H9 (cell line): ENCODE results near the gene SLC23A3. TPM values are rescaled to one million over a fixed set of nuclear protein-coding genes. Genes with fewer than 3 reads are reported as not detected.

ENCODE experiments used
- DNase-seq: peaks from one replicate; pipeline ENCODE4 v3.0.0-alpha.2; 2017
- H2AFZ ChIP-seq: one replicate; pipeline ENCODE4 v1.6.1; 2013; ENCODE audit warnings: mild to moderate bottlenecking, low read length, control low read depth, moderate library complexity
- H2AK5ac ChIP-seq: 2 replicates; pipeline ENCODE4 v1.6.1; 2013; ENCODE audit warnings: low read length, control low read depth, mixed read lengths; ENCODE audit not compliant: insufficient read length
- H2BK120ac ChIP-seq: one replicate; pipeline ENCODE4 v1.6.1; 2013; ENCODE audit warnings: low read depth, mild to moderate bottlenecking, low read length, control low read depth, inconsistent platforms; ENCODE audit not compliant: poor library complexity, severe bottlenecking
- H2BK12ac ChIP-seq: 2 replicates; pipeline ENCODE4 v1.6.1; 2013; ENCODE audit warnings: low read length, control low read depth, mixed read lengths, low read depth; ENCODE audit not compliant: insufficient read length
- H2BK15ac ChIP-seq: 2 replicates; pipeline ENCODE4 v1.6.1; 2013; ENCODE audit warnings: low read depth, low read length, control low read depth
- H2BK20ac ChIP-seq: one replicate; pipeline ENCODE4 v1.6.1; 2013; ENCODE audit warnings: low read depth, mild to moderate bottlenecking, low read length, control low read depth, inconsistent platforms; ENCODE audit not compliant: poor library complexity, severe bottlenecking
- H2BK5ac ChIP-seq: 2 replicates; pipeline ENCODE4 v1.6.1; 2013; ENCODE audit warnings: low read length, control low read depth, mixed read lengths; ENCODE audit not compliant: insufficient read length
- H3K14ac ChIP-seq: 2 replicates; pipeline ENCODE4 v1.6.1; 2013; ENCODE audit warnings: low read length, control low read depth; ENCODE audit not compliant: insufficient read depth
- H3K18ac ChIP-seq: 2 replicates; pipeline ENCODE4 v1.6.1; 2013; ENCODE audit warnings: low read depth, mild to moderate bottlenecking, mixed read lengths, low read length, control low read depth; ENCODE audit not compliant: insufficient read length
- H3K23ac ChIP-seq: 2 replicates; pipeline ENCODE4 v1.6.1; 2013; ENCODE audit warnings: low read length, control low read depth, mixed read lengths, low read depth; ENCODE audit not compliant: insufficient read length
- H3K23me2 ChIP-seq: 2 replicates; pipeline ENCODE4 v1.6.1; 2013; ENCODE audit warnings: low read depth, mild to moderate bottlenecking, mixed read lengths, low read length, control low read depth; ENCODE audit not compliant: insufficient read length, poor library complexity, severe bottlenecking
- H3K27ac ChIP-seq: 2 replicates; pipeline ENCODE4 v1.5.1; 2013; ENCODE audit warnings: low read length, control low read depth, mixed read lengths, low read depth; ENCODE audit not compliant: insufficient read length
- H3K27me3 ChIP-seq: 2 replicates; pipeline ENCODE4 v1.6.1; 2013; ENCODE audit warnings: low read length, control low read depth, inconsistent platforms; ENCODE audit not compliant: insufficient read depth
- H3K4ac ChIP-seq: 2 replicates; pipeline ENCODE4 v1.6.1; 2013; ENCODE audit warnings: low read depth, mild to moderate bottlenecking, control low read depth, inconsistent platforms, low read length, moderate library complexity
- H3K4me1 ChIP-seq: 2 replicates; pipeline ENCODE4 v1.6.1; 2013; ENCODE audit warnings: low read length, control low read depth, inconsistent platforms; ENCODE audit not compliant: insufficient read depth
- H3K4me2 ChIP-seq: 2 replicates; pipeline ENCODE4 v1.6.1; 2013; ENCODE audit warnings: low read length, control low read depth, mixed read lengths; ENCODE audit not compliant: insufficient read length, insufficient read depth
- H3K56ac ChIP-seq: 2 replicates; pipeline ENCODE4 v1.6.1; 2013; ENCODE audit warnings: low read depth, mild to moderate bottlenecking, mixed read lengths, low read length, control low read depth; ENCODE audit not compliant: insufficient read length
- H3K79me1 ChIP-seq: 2 replicates; pipeline ENCODE4 v1.6.1; 2013; ENCODE audit warnings: low read depth, mild to moderate bottlenecking, moderate library complexity, low read length, control low read depth, inconsistent platforms; ENCODE audit not compliant: insufficient read depth, poor library complexity, severe bottlenecking
- H3K79me2 ChIP-seq: 2 replicates; pipeline ENCODE4 v1.6.1; 2013; ENCODE audit warnings: low read length, control low read depth, inconsistent platforms; ENCODE audit not compliant: insufficient read depth
- H3K9ac ChIP-seq: 2 replicates; pipeline ENCODE4 v1.6.1; 2013; ENCODE audit warnings: low read length, control low read depth, mixed read lengths; ENCODE audit not compliant: insufficient read length; ENCODE audit errors: extremely low read depth
- H3K9me3 ChIP-seq: one replicate; pipeline ENCODE4 v1.6.1; 2013; ENCODE audit warnings: low read depth, low read length, inconsistent platforms; ENCODE audit not compliant: control insufficient read depth
- H3T11ph ChIP-seq: one replicate; pipeline ENCODE4 v1.6.1; 2013; ENCODE audit warnings: mild to moderate bottlenecking, low read length, control low read depth, inconsistent platforms
- H4K20me1 ChIP-seq: one replicate; pipeline ENCODE4 v1.6.1; 2013; ENCODE audit not compliant: control insufficient read depth, insufficient read length, insufficient read depth
- H4K5ac ChIP-seq: 2 replicates; pipeline ENCODE4 v1.6.1; 2013; ENCODE audit warnings: low read depth, mild to moderate bottlenecking, mixed read lengths, low read length, control low read depth; ENCODE audit not compliant: insufficient read length
- H4K8ac ChIP-seq: replicated peaks from 2 replicates; pipeline ENCODE4 v1.6.1; 2013; ENCODE audit warnings: low read length, control low read depth, mixed read lengths, low read depth; ENCODE audit not compliant: insufficient read length
- H4K91ac ChIP-seq: 2 replicates; pipeline ENCODE4 v1.6.1; 2013; ENCODE audit warnings: low read depth, mild to moderate bottlenecking, moderate library complexity, mixed read lengths, low read length, control low read depth; ENCODE audit not compliant: insufficient read length
- H3K27ac Mint-ChIP-seq, 3 experiments: 2 replicates in 2 of 3; 3 replicates in 1 of 3; pipeline ENCODE4 v1.8.0; 2020 to 2021; ENCODE audit warnings: mixed read lengths in 3 of 3, mild to moderate bottlenecking in 1 of 3, moderate library complexity in 1 of 3
- H3K27me3 Mint-ChIP-seq: 2 replicates; pipeline ENCODE4 v1.8.0; 2021; ENCODE audit warnings: low read depth, mild to moderate bottlenecking, moderate library complexity, mixed read lengths
- H3K36me3 Mint-ChIP-seq, 3 experiments: 2 replicates in 2 of 3; 3 replicates in 1 of 3; pipeline ENCODE4 v1.8.0; 2020 to 2021; ENCODE audit warnings: low read depth in 3 of 3, mixed read lengths in 3 of 3; ENCODE audit not compliant: insufficient read depth in 1 of 3
- H3K4me1 Mint-ChIP-seq, 2 experiments: 2 replicates each; pipeline ENCODE4 v1.8.0; 2020; ENCODE audit warnings: mixed read lengths in 2 of 2
- H3K4me3 Mint-ChIP-seq, 2 experiments: 2 replicates in 1 of 2; 3 replicates in 1 of 2; pipeline ENCODE4 v1.8.0; 2020 to 2021; ENCODE audit warnings: mild to moderate bottlenecking in 2 of 2, mixed read lengths in 2 of 2, moderate library complexity in 1 of 2
- H3K9me3 Mint-ChIP-seq, 2 experiments: 2 replicates in 1 of 2; 3 replicates in 1 of 2; pipeline ENCODE4 v1.8.0; 2020; ENCODE audit warnings: mild to moderate bottlenecking in 2 of 2, mixed read lengths in 2 of 2, moderate library complexity in 1 of 2
- WGBS: extraction: QIAGEN DNeasy Blood & Tissue Kit; methylation state at CpG from one replicate; pipeline ENCODE4 v1.1.7; 2013; ENCODE audit warnings: missing lambda C conversion rate, low lambda C conversion rate, mixed read lengths; ENCODE audit not compliant: insufficient read length; ENCODE audit errors: extremely low coverage; 5-methylcytosine and 5-hydroxymethylcytosine counted together
- total RNA-seq: library from RNA; stranded (reverse); gene quantifications from 2 replicates; pipeline ENCODE4 v1.2.1, GENCODE V29; 2021
- TF ChIP-seq, protein P1 (sequence below): fragments of 200-600 bp; sonication (generic); conservative IDR thresholded peaks from 3 replicates; pipeline ENCODE4 v1.8.0; 2021; ENCODE audit warnings: antibody characterized with exemption, mild to moderate bottlenecking

SLC23A3 gene
- total RNA-seq, 1 experiment from 2014 or later, result 1.2 TPM

GRCh38 chr2:219168526-219168925 lies 1.3 kb downstream of the SLC23A3 start:
- no peak for DNase-seq
- H3K9me3 ChIP-seq, result no peaks in the 10 kb centered on the region
- no peak overlapping the region for H2BK12ac ChIP-seq
- no peak overlapping the region for H4K8ac ChIP-seq
- H3K4ac ChIP-seq, result no peak overlapping the region
- no peaks in the 10 kb centered on the region for H3K27me3 ChIP-seq
- WGBS, result no CpG with 5 or more reads among the region's 6 CpGs
- H4K5ac ChIP-seq, result no peak overlapping the region
- H3K79me2 ChIP-seq, result no peaks in the 10 kb centered on the region
- H3K4me1 Mint-ChIP-seq, result peaks cover 0 to 4% of the 10 kb centered on the region in 2 experiments; a peak in 1 of 4 replicates
- H3K23me2 ChIP-seq, result peaks cover 2% of the 10 kb centered on the region
- H3K9me3 Mint-ChIP-seq, result no peaks in the 10 kb centered on the region; a peak in 1 of 5 replicates
- H3K79me1 ChIP-seq, result no peaks in the 10 kb centered on the region
- H3K27ac ChIP-seq, result no peak overlapping the region
- no peak overlapping the region for H3K14ac ChIP-seq
- no peak overlapping the region for H3K4me2 ChIP-seq
- no peak overlapping the region for H3T11ph ChIP-seq
- H3K9ac ChIP-seq, result no peak overlapping the region
- no peaks in the 10 kb centered on the region for H3K4me1 ChIP-seq
- H3K56ac ChIP-seq, result no peak overlapping the region
- H2BK20ac ChIP-seq, result no peak overlapping the region
- H4K20me1 ChIP-seq, result no peaks in the 10 kb centered on the region
- H2AK5ac ChIP-seq, result no peak overlapping the region
- no peak overlapping the region for H4K91ac ChIP-seq
- no peak overlapping the region for H2BK5ac ChIP-seq
- no peak overlapping the region for H3K23ac ChIP-seq
- no peak overlapping the region for H3K4me3 Mint-ChIP-seq
- peaks cover 5% of the 10 kb centered on the region for H3K27me3 Mint-ChIP-seq
- no peak overlapping the region for H2AFZ ChIP-seq
- peaks cover 6 to 14% (median 9%) of the 10 kb centered on the region in 3 experiments; a peak in 5 of 7 replicates for H3K36me3 Mint-ChIP-seq
- TF ChIP-seq, protein P1, sequence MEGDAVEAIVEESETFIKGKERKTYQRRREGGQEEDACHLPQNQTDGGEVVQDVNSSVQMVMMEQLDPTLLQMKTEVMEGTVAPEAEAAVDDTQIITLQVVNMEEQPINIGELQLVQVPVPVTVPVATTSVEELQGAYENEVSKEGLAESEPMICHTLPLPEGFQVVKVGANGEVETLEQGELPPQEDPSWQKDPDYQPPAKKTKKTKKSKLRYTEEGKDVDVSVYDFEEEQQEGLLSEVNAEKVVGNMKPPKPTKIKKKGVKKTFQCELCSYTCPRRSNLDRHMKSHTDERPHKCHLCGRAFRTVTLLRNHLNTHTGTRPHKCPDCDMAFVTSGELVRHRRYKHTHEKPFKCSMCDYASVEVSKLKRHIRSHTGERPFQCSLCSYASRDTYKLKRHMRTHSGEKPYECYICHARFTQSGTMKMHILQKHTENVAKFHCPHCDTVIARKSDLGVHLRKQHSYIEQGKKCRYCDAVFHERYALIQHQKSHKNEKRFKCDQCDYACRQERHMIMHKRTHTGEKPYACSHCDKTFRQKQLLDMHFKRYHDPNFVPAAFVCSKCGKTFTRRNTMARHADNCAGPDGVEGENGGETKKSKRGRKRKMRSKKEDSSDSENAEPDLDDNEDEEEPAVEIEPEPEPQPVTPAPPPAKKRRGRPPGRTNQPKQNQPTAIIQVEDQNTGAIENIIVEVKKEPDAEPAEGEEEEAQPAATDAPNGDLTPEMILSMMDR, result no peak
- no peak overlapping the region for H3K18ac ChIP-seq
- no peak overlapping the region for H2BK120ac ChIP-seq
- no peak overlapping the region for H2BK15ac ChIP-seq
- H3K27ac Mint-ChIP-seq, result no peak overlapping the region
